HepG2 (cell line): ENCODE measurements around the gene BCL2L1. TPM values are rescaled to one million over a fixed set of nuclear protein-coding genes. Genes with fewer than 3 reads are reported as not detected.
A peak's percentile ranks its signal among the peaks of the same experiment; 100 is the strongest.

Experiments used
- ARID4A ChIP-seq: sonication (generic); formaldehyde crosslinking; IDR thresholded peaks from 2 replicates; pipeline ENCODE4 v1.5.0; 2020; ENCODE audit warnings: mild to moderate bottlenecking, missing genetic modification reagents, borderline replicate concordance
- EHMT2 ChIP-seq: fragments of 200-600 bp; sonication (generic); IDR thresholded peaks from 2 replicates; pipeline ENCODE4 v1.7.0; 2017; ENCODE audit warnings: antibody characterized with exemption, low read depth, low read length, borderline replicate concordance
- GTF2F1 ChIP-seq: fragments of 150-350 bp; IDR thresholded peaks from 2 replicates; pipeline ENCODE4 v1.6.1; 2014; ENCODE audit warnings: low read length
- HNRNPLL ChIP-seq: fragments of 200-400 bp; formaldehyde crosslinking; IDR thresholded peaks from 2 replicates; pipeline ENCODE4 v1.6.1; 2017; ENCODE audit warnings: mild to moderate bottlenecking, low read depth, low read length; ENCODE audit not compliant: poor library complexity, severe bottlenecking
- KAT7 ChIP-seq: IDR thresholded peaks from 2 replicates; pipeline ENCODE4 v1.6.1; 2018; ENCODE audit warnings: borderline replicate concordance, missing compliant biosample characterization
- KDM5B ChIP-seq: sonication (generic); formaldehyde crosslinking; IDR thresholded peaks from 2 replicates; pipeline ENCODE4 v1.4.0; 2020; ENCODE audit warnings: missing genetic modification reagents, mild to moderate bottlenecking, borderline replicate concordance
- KLF9 ChIP-seq: IDR thresholded peaks from 2 replicates; pipeline ENCODE4 v1.6.1; 2016; ENCODE audit warnings: low read depth
- MBNL3 ChIP-seq: fragments of 250-450 bp; sonication (Bioruptor Pico); conservative IDR thresholded peaks from 2 replicates; pipeline ENCODE4 v1.8.0; 2022; ENCODE audit warnings: mild to moderate bottlenecking, inconsistent platforms
- NONO ChIP-seq, 2 experiments: fragments of 450-650 bp in 1 of 2; sonication (generic) in 1 of 2; formaldehyde crosslinking in 1 of 2; IDR thresholded peaks in 1 of 2; conservative IDR thresholded peaks in 1 of 2; 2 replicates each; pipeline versions ENCODE4 v1.6.1 to v1.8.0; 2017 to 2022; ENCODE audit warnings: mild to moderate bottlenecking in 1 of 2, missing genetic modification reagents in 1 of 2, moderate library complexity in 1 of 2
- RBM22 ChIP-seq: fragments of 200-400 bp; formaldehyde crosslinking; optimal IDR thresholded peaks from 2 replicates; pipeline ENCODE3; 2017; ENCODE audit warnings: mild to moderate bottlenecking, low read length, moderate library complexity
- RFX3 ChIP-seq: IDR thresholded peaks from 2 replicates; pipeline ENCODE4 v1.6.1; 2016; ENCODE audit warnings: missing biosample characterization, missing genetic modification reagents
- SSRP1 ChIP-seq: IDR thresholded peaks from 2 replicates; pipeline ENCODE4 v1.6.1; 2016; ENCODE audit warnings: control low read depth
- TP53 ChIP-seq: sonication (generic); formaldehyde crosslinking; conservative IDR thresholded peaks from 2 replicates; pipeline ENCODE4 v1.4.0; 2020; ENCODE audit warnings: missing genetic modification reagents
- ZBTB38 ChIP-seq: sonication (generic); formaldehyde crosslinking; IDR thresholded peaks from 2 replicates; pipeline ENCODE4 v1.5.1; 2020; ENCODE audit warnings: mild to moderate bottlenecking, missing genetic modification reagents
- ZNF12 ChIP-seq: sonication (generic); formaldehyde crosslinking; IDR thresholded peaks from 2 replicates; pipeline ENCODE4 v1.5.0; 2020; ENCODE audit warnings: missing genetic modification reagents
- ZNF274 ChIP-seq: sonication (generic); formaldehyde crosslinking; IDR thresholded peaks from 2 replicates; pipeline ENCODE4 v1.5.1; 2020; ENCODE audit warnings: mild to moderate bottlenecking, missing genetic modification reagents
- ZNF275 ChIP-seq: sonication (generic); formaldehyde crosslinking; IDR thresholded peaks from 2 replicates; pipeline ENCODE4 v1.8.0; 2022; ENCODE audit warnings: missing genetic modification reagents, mild to moderate bottlenecking, inconsistent platforms, borderline replicate concordance
- ZNF343 ChIP-seq: sonication (generic); formaldehyde crosslinking; IDR thresholded peaks from 2 replicates; pipeline ENCODE4 v1.4.0; 2020; ENCODE audit warnings: mild to moderate bottlenecking, missing genetic modification reagents
- ZNF430 ChIP-seq: sonication (generic); formaldehyde crosslinking; IDR thresholded peaks from 2 replicates; pipeline ENCODE4 v1.9.0; 2021; ENCODE audit warnings: mild to moderate bottlenecking, missing genetic modification reagents
- ZNF44 ChIP-seq: sonication (generic); formaldehyde crosslinking; IDR thresholded peaks from 2 replicates; pipeline ENCODE4 v1.5.1; 2020; ENCODE audit warnings: mild to moderate bottlenecking, missing genetic modification reagents
- ZNF556 ChIP-seq: sonication (generic); formaldehyde crosslinking; IDR thresholded peaks from 2 replicates; pipeline ENCODE4 v1.4.0; 2020; ENCODE audit warnings: mild to moderate bottlenecking, missing genetic modification reagents, borderline replicate concordance
- ZNF629 ChIP-seq: sonication (generic); formaldehyde crosslinking; conservative IDR thresholded peaks from 2 replicates; pipeline ENCODE4 v1.5.0; 2020; ENCODE audit warnings: missing genetic modification reagents
- polyA plus RNA-seq, 8 experiments: library from polyadenylated mRNA; depleted of rRNA in 3 of 8; stranded (reverse) in 7 of 8; unstranded in 1 of 8; fragments of >200 nt; fragmentation: Illumina TruSeq in 4 of 8; extraction: Trizol in 4 of 8; gene quantifications; 2 replicates each; pipeline versions ENCODE4 v1.2.1 to v1.2.3, GENCODE V29; 2011 to 2016; ENCODE audit warnings: low read depth in 4 of 8, missing spikeins in 1 of 8, mixed read lengths in 1 of 8; ENCODE audit not compliant: insufficient read depth in 1 of 8
- total RNA-seq, 5 experiments: library from RNA; depleted of rRNA; stranded (reverse); fragments of >200 nt; fragmentation: Illumina TruSeq; extraction: Trizol; gene quantifications; 2 replicates each; pipeline ENCODE4 v1.2.3, GENCODE V29; 2016; ENCODE audit warnings: low read depth in 1 of 5
- TF ChIP-seq, protein P1 (sequence below): IDR thresholded peaks from 2 replicates; pipeline ENCODE4 v1.6.1; 2016; ENCODE audit warnings: missing biosample characterization, missing genetic modification reagents, low read depth

Gene BCL2L1
- total and polyA plus RNA-seq, 2 of the 13 experiments (the other 11 are each of a cell fraction or from before 2014, with no cell fraction given), result 164 to 258 TPM

DNA sequence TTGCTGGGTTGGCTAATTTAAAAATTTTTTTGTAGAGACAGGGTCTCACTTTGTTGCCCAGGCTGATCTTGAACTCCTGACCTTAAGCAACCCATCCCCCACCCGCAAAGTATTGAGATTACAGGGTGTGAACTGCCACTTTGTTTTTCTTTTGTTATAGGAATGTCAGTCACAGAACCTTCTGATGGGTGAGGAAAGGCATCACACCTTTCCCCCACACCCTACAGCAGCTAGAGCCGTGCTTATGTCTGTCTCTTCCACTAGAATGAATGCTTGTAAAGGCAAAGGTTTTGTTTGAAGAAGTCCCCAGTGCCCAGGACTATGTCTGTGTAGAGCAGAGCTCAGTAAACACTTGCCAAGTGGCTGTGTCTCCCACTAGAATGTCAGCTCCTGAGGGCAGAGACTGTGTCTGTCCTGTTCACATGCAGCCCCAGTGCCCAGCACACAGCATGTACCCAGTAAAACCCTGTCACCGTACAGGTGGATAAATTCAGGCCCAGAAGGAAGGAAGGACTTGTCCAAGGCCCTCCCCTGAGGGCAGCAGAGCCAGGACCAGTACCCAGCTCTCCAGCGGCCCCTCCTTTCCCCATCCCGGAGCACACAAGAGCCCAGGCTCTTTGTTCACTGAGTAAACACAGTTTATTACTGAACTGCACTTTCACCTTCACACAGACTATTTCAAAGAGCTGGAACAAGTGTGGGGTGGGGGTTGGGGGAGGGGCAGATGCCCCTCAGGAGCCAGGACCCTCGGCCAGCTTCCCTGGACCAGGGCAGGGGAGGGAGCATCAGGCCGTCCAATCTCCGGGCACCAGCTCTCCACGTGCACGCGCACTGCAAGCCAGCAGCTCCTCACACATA, 58.6 kb downstream of the BCL2L1 start (continued):
- TF ChIP-seq MBNL3 (CRISPR knock-in tag), result no peak
- TF ChIP-seq NONO (IDR thresholded peaks at IDR 0.05), result no peak
- peak; percentile 63 for TF ChIP-seq NONO (CRISPR knock-in tag; conservative IDR thresholded peaks at IDR 0.05)
- TF ChIP-seq TP53 (CRISPR knock-in tag), result 0 out of 2 replicates have a peak, but pooled peaks have one; percentile 16
- TF ChIP-seq ZNF629 (CRISPR knock-in tag), result no peak
- peak; percentile 95 for TF ChIP-seq SSRP1 (CRISPR knock-in tag)
- TF ChIP-seq HNRNPLL, result no peak
- TF ChIP-seq ZNF44, result no peak; the same call in 1 of the 2 replicates
- TF ChIP-seq ARID4A, result peak; percentile 73; the same call in 1 of the 2 replicates
- TF ChIP-seq EHMT2, result no peak
- no peak; the same call in 1 of the 2 replicates for TF ChIP-seq KAT7 (CRISPR knock-in tag)
- peak; percentile 99 for TF ChIP-seq RBM22
- no peak for TF ChIP-seq GTF2F1
- 0 out of 2 replicates have a peak, but pooled peaks have one; percentile 2 for TF ChIP-seq KLF9 (CRISPR knock-in tag)
- TF ChIP-seq KDM5B (CRISPR knock-in tag), result no peak
- TF ChIP-seq ZNF274 (CRISPR knock-in tag), result peak; percentile 83; the same call in 1 of the 2 replicates
- TF ChIP-seq ZNF556 (CRISPR knock-in tag), result peak; percentile 94
- TF ChIP-seq ZNF343 (CRISPR knock-in tag), result peak; percentile 92; the same call in 1 of the 2 replicates
- TF ChIP-seq ZNF275 (CRISPR knock-in tag), result no peak
- peak; percentile 81 for TF ChIP-seq ZNF430 (CRISPR knock-in tag)
- TF ChIP-seq ZNF12 (CRISPR knock-in tag), result peak; percentile 18
- peak; percentile 34 for TF ChIP-seq ZBTB38 (CRISPR knock-in tag)
- TF ChIP-seq, protein P1, sequence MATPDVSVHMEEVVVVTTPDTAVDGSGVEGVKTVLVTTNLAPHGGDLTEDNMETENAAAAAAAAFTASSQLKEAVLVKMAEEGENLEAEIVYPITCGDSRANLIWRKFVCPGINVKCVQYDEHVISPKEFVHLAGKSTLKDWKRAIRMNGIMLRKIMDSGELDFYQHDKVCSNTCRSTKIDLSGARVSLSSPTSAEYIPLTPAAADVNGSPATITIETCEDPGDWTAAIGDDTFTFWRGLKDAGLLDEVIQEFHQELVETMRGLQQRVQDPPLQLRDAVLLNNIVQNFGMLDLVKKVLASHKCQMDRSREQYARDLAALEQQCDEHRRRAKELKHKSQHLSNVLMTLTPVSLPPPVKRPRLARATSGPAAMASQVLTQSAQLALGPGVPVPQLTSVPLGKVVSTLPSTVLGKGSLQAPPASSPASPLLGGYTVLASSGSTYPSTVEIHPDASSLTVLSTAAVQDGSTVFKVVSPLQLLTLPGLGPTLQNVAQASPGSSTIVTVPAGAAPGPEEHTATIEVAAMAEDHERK (CRISPR knock-in tag), result no peak
- 0 out of 2 replicates have a peak, but pooled peaks have one; percentile 7 for TF ChIP-seq RFX3 (CRISPR knock-in tag)
